ENCODE measurements around the gene PLEKHM2.

- TF ChIP-seq CTCF (IDR thresholded peaks at IDR 0.05) (no peak), AFF4 (CRISPR knock-in tag; IDR thresholded peaks at IDR 0.05; ENCODE audit: borderline replicate concordance) (no peak), SOX15 (CRISPR knock-in tag; IDR thresholded peaks at IDR 0.05) (no peak), OVOL2 (CRISPR knock-in tag; IDR thresholded peaks at IDR 0.05; ENCODE audit: borderline replicate concordance) (no peak), ZNF281 (CRISPR knock-in tag; IDR thresholded peaks at IDR 0.05) (no peak), ZBTB21 (CRISPR knock-in tag; IDR thresholded peaks at IDR 0.05; ENCODE audit: borderline replicate concordance) (no peak), MAX (CRISPR knock-in tag; IDR thresholded peaks at IDR 0.05) (no peak), MYBL2 (CRISPR knock-in tag; IDR thresholded peaks at IDR 0.05) (no peak), RORB (CRISPR knock-in tag; IDR thresholded peaks at IDR 0.05) (no peak)
Observed at GRCh38 chr1:15639931-15640330, 44.2 kb upstream of the PLEKHM2 start.

Data from WTC11 (cell line).